Activated CD4-positive, alpha-beta T cell treated with anti-CD3 and anti-CD28 coated beads, Interleukin-2, Interleukin-4, amounts not matched to agents 100 ng/mL and 50 ng/mL, durations not matched to agents 16 hours and 8 hours (primary cell): ENCODE measurements around the gene CLCN3.
"Not testable (repeated sequence)": the region's sequence is repeated elsewhere in the genome, so short reads cannot be mapped to it uniquely, and the experiment has no call there.

Source experiments
- DNase-seq: peaks from one replicate; pipeline ENCODE4 v3.0.0-alpha.2; 2020; ENCODE audit warnings: low spot score

The CLCN3 gene

DNA sequence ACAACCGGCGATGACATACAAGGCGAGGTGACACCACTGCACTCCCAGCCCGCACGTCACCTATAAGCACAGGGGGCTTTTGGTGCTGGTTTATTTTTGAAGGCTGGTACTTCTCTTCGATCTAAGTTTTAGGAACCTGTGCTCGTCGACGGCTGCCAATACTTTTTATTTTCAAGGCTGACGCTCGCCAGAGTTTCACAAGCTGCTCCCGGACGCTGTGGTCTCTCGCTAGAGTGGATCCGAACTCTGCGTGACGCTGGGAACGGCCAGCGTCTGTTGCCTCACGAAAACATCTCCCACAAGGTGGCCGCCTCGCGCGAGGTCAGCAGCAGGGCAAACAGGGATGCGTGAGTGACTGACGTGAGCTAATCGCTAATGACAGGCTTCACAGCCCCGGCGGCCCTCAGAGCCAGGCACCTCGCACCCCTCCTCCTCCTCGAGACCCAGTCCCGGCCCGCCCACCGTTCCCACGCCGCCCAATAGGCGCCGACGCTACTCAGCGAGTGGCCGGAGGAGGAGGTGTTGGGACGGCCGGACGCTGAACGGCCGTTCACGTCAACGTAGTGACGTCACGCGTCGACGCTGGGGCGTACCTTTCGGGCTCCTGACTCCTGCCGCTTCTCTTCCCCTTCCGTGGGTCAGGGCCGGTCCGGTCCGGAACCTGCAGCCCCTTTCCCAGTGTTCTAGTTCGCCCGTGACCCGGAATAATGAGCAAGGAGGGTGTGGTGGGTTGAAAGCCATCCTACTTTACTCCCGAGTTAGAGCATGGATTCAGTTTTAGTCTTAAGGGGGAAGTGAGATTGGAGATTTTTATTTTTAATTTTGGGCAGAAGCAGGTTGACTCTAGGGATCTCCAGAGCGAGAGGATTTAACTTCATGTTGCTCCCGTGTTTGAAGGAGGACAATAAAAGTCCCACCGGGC is at the start of gene CLCN3:
TSS of gene CLCN3 (plus strand) at position 621 of the 922 bp plus-strand sequence. CDS start 15,351 bp downstream, outside the sequence.
- peak; percentile 96 for DNase-seq

DNA sequence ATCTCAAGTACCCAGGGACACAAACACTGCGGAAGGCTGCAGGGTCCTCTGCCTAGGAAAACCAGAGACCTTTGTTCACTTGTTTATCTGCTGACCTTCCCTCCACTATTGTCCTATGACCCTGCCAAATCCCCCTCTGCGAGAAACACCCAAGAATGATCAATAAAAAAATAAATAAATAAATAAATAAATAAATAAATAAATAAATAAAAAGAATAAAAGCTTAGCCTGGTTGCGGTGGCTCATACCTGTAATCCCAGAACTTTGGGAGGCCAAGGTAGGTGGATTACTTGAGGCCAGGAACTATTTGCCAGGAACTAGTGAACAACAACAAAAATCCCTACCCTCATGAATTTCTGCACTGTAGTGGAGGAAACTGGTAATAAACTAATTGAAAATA is 49.4 kb upstream of the CLCN3 start:
- not testable (repeated sequence) for DNase-seq

DNA sequence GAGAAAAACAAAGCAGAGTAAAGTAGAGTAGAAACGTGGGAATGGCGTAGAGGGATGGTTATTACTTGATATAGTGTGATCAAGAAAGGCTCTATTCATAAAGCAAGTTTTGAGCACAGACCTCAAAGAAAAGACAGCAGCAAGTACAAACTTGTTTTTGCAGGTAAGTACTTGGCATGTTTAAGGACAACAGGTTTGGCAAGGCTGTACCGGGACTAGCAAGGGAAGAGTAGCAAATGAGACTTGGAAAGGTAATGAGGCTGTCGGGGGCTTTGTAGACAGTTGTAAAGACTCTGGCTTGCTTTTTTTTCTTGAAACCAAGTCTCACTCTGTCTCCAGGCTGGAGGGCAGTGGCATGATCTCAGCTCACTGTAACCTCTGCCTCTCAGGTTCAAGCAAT is 48.9 kb upstream of the CLCN3 start:
- DNase-seq = no peak

DNA sequence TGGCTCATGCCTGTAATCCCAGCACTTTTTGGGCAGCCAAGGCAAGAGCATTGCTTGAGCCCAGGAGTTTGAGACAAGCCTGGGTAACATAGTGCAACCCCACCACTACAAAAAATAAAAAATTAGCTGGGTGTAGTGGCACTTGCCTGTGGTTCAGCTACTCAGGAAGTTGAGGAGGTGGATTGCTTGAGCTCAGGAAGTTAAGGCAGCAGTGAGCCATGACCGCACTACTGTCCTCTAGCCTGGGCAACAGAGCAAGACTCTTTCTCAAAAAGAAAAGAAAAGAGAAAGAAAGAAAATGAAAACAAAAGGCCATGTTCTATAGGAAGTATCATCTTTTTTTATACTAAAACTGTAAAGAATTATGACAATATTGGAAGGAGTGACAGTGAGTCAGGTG is 46.5 kb upstream of the CLCN3 start:
- no peak for DNase-seq

DNA sequence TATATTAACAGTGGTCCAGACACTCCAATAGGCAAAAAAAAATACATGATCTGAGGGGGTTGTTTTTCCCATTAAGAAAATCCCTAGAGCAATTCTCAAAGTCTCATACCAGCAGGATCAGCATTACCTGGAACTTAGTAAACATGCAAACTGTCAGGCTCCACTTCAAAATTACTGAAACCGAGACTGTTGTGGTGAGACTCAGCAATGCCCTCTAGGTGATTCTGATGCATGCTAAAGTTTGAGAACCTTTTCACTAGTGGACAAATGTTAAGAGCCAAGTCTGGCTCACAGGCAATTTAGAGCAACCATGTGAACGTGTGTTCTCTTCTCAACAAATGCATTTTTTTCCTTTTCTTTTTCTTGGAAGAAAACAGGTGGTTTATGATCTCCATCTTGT is 38.2 kb upstream of the CLCN3 start:
- DNase-seq = peak; percentile 49

DNA sequence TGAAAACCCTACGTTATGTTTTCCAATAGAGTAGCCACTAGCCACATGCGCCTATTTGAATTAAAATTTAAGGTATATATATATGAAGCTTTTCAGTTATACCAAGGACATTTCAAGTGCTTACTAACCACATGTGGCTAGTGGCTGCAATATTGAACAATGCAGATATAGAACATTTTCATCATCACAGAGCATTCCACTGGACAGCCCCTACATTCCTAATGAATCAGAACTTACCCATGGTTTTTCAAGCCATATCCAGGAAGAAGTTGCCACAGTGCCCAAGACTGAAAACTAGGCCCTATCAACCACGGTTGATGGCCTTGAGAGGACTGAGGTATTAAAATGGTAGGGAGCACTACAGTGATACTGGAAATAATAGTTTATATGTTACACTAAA is 37.7 kb upstream of the CLCN3 start:
- no peak for DNase-seq

DNA sequence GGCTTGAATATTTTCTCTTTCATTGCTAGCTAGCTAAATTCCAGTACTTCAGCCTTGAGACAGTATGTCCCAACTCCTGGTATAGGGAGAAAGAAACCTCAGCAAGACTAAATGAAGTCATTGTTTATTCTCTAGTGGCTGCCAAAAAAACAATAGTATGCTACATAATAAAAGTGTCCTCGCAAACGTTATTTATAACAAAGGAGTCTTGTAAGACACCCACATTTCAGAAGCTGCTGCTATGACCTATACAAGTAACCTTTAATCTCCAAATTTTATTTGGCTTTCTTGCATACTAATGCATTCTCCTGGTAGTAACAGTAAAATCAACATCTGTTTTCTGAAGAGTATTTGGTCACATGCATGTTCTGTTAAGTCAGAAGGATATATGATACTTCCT is 36.8 kb upstream of the CLCN3 start:
- DNase-seq = no peak

DNA sequence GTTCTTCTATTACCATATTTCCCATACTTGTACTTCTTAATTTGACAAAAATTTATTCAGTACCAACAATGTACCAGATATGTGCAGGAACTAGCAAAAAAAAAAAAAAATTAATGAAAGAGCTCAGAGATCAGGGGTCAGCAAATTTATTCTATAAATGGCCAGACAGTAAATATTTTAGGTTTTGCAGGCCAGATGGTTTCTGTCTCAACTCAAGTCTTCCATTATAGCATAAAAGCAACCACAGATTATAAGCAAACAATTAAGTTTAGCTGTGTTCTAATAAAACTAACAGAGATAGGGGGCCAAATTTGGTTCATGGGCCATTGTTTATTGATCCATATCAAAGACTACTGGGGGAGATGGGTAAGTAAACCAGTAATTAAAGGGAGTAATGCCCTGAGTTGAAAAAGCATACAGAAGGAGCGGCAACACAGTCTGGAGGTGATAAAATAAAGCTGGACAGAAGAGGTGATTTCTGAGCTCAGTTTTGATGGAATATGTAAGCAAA is 27.3 kb upstream of the CLCN3 start:
- DNase-seq = no peak

DNA sequence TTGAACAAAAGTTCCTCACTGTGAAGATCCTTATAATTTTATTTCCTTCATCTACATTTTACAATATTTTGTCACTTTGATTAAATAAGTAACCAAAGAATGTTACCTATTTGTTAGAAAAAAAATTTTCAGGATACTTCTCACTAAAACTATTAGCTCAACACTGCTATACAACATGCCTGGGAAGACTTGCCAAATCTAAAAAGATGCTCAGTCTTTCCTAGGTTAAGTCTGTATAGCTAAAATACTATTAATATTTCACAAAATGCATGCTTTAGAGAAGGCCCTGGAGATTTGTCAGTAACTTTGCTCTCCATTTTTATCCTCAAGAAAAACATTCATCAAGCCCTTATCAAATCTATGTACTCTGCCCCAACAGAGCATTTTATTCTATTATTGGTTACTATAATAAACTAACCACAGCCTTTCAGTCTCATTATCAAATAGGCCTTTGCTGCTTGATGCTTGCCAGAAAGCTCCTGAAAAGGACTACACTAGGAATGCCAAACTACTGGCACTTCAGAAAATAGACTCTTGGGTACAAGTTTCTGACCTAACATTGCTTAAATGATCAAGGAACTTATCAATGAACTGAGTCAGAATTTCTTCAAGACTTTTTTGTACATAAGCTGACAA is 25.7 kb upstream of the CLCN3 start:
- no peak for DNase-seq

DNA sequence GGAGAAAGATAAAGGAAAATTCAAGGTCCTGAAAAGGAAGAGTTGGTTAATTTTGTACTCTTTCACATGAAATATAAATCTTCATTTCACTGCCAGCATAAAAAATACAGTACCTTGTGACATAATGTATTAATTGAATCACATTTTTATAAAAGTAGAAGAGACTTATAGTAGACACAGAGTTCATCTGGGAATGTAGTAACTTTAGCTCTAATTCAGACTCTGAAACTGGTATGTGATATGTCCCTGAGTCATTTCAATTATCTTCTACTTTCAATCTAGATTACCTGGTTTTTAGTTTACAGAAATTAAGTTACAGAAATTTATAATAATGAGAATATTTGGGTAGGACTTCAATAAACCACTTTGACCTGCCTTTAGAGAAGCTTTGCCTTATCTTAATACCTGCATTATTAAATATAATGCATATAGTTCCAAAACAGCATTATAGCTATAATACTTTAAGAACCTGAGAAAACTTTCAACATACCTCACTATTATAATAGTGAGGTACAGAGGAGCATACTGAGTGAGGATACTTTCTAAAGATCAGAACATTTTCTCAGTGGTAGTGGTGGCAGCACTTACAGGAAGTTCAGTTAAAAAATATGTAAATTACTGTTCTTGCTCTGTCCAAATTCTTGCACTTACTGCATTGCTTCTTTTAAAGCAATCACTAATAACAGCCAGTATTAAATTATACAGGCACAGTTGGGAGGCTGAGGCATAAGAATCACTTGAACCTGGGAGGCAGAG is 19.2 kb upstream of the CLCN3 start:
- DNase-seq = no peak

DNA sequence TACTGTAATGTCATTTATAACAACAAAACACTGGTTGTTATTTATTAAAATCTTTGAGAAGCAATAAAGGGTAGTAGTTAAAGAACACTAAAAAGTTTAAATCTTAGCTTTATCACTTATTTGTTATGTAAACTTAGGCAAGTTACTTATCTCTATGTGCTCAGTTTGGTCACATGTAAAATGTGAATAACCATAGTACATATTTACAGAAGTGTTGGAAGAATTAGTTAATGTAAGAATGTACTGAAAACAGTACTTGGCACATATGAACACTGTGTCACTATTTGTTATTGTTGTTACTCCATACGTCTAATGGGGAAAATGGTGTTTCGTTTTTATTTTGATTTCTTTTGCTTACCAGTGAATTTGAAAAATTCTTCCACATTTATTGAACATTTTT is 17.1 kb upstream of the CLCN3 start:
- no peak for DNase-seq

DNA sequence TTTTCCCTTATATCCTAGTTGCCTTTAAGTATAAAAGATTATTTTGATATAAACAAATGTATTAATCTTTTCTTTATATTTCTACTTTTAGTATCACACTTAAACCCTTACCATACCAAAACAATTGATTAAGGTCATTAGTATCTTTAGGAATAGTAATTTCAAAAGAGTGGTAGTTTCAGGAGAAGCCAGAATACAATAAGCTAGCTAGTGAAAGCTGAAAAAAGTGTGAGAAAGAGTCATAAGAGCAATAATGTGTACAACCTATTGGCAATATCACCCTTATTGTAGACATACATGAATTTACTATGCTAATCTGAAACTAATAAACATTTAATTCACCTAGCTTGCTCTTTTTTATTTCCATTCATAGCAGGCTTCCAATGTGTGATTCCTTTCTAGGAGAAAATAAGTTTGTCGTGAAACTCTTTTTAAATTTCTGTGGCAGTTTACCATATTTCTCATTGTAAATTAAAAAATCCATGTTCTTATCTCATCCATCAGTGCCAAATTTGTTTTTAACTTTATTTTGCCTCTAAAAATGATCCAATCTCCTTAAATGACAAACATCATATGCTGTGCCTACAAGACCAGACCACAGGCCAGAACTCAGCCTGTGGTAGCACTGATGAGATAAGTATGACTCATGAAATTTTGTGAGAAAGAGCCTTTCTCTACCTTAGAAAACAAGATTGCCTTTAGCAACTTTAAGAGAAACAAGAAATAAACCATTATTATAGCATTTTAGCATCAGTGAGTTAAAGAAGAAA is 16.1 kb upstream of the CLCN3 start:
- DNase-seq = peak; percentile 65

DNA sequence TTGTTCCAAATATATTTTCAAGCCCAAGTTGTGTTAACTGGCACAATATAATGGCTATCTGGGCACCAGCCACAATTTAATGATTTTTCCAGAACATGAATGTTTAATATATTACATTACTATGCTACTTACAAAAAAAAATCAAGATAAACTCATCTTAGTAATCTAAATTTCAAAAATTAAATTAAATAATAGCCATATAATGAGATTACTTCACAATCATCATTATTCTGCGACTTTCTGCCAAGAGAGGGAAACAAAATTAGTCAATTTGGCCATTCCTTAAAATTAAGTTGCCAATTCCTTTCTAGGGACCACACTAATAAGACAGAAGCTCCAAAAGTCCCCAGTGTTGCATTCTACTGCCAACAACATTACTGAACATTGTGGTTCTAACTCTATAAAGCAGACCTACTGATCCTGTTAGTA is 15.5 kb upstream of the CLCN3 start:
- DNase-seq = no peak

DNA sequence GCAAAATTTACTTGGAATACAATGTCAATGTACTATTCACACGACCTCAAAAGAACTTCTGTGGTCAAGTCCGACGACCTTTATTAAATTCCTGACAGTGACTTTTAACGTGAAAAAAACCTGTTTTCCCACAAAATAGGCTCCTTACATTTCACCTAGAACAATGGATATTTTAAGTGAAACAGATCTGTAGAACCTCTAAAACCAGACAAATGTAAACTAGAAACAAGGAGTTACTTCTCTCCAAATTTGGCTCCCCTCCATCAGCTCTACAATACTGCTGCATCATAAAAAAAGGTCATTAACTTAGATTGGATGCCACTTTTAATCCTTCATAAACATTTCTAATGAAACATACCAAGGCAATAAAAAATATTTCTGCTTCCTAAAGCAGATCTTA is 9.2 kb upstream of the CLCN3 start:
- no peak for DNase-seq

DNA sequence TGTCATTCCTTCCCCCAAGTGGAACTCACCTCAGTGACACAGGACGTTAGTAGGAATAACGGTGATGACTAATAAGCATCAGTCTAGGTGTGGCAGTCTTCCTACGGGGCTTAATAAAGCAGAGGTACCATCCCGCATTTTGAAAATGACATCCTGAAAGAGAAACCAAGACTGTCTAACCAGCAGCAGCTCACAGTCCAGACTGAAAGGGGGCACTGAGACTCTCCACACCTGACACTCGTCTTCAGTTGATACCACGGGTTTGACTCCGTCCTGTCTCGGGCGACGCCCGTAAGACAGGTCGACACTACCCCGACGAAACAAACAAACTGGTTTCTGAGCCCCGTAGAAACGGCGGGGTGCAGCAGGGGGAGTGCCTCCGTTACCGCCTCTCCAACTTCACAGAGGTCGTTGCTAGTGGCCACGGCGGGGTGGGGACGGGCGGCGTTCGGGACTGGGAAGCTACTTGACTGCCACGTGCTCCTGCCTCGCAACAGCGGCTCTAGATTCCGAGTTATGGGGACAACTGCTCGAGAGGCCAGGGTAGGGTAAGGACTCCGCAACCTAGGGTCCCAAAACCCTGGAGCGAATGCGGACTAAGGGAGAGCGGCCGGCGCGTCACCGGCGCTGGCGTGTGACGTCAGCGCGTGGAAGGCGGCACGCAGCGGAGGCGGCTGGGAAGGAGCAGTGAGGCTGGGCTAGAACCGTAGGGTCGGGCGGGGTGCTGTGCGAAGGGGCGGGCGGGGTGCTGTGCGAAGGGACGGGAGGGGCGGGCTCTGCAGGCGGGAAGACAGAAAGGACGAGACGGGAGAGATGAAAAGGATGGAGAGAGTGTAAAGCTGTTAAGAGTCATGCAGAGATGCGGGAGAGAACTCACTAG is 8.1 kb upstream of the CLCN3 start, which contains the start of gene NEK1:
TSS of gene NEK1 (minus strand) at position 593 of the 880 bp plus-strand sequence. CDS start 9,953 bp downstream, outside the sequence.
- peak; percentile 91 for DNase-seq

DNA sequence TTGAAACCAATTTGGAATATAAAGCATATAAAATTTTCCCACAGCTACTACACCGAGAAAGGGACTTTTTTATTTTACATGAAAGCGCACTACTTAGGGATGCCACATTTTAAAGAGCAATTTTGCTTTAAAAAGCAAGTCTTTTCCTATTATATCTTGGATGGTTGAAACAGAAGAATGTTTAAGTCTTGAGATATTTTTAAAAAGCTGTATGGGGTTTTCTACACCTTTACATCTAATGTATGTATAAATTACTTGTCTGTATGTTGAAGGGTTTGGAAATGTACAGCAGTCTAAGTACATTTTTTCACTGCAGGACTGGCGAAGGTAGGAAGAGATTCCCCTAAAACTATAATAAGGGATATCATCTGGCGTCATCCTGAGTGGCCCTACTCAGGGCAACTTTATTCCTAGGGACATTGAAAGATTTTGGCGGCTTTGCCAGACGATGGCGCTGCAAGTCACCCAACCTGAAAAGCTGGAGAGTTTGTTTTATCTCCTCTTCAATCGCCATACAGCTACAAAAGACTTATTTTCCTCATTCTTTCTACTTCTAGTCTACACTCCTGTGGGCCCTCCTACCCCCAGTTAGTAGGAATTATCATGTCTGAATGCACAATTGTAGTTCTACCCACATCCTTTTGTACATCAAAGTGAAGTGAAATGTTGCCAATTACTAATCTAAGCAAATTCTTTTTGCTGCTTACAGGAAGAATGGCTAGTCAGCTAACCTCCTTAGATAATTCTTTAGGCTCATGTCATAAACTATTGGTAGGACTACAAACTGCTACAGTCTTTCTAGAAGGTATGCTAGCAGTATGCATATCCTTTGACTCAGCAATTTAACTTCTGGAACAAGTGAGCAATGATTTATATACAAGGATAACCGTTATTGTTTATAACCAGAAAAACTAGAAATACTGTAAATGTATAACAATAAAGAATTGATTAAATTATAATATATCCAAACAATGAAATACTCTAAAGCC is 7.2 kb upstream of the CLCN3 start:
- peak; percentile 74 for DNase-seq

DNA sequence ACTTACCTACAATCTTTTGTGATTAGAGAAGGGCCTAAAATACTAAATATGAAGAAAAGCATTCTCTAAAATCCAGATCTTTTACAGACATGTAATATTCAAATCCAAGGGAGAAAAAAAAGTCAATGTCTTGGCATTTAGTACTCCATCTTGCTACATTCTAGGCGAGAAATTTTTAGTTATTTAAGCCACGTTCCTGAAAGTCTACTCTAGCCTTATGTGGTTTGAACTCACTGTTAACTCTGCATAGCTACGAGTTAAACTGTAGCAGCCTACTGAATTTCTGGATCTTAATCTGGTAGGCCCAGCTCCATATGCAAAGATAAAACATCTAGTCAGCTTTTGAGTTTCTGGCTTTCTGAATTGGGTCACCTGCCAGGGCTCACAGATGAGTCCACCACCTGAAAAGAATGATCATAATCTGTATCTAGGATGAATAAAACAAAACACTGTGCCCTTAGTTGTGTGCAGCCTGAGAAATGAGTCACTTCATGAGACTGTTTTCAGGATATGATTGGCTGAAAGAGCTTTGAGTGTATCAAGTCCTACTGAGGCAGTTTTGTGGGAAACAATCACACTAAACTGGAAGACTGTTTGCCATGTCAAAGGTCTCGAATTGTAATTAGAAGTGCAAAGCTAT is 4.8 kb upstream of the CLCN3 start:
- DNase-seq = peak; percentile 73

DNA sequence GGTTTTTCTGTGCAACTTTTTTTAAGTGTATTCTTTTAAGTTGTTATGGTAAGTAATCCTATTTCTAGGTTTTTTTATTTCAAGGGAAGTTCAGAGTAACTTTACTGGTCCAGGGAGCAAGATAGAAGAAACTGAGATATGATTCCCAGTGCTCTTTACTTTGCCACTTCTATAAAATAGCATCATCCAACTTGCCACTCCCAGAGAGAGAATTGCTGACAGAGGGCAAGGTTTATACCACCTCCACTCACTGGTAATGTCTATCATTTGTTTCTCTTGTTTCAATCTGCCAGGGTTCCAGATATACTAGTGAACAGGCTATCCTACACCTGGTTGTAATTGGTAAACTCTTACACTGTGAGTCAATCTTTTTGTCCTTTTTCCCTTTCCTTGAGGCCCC is 3.5 kb upstream of the CLCN3 start:
- DNase-seq = no peak

DNA sequence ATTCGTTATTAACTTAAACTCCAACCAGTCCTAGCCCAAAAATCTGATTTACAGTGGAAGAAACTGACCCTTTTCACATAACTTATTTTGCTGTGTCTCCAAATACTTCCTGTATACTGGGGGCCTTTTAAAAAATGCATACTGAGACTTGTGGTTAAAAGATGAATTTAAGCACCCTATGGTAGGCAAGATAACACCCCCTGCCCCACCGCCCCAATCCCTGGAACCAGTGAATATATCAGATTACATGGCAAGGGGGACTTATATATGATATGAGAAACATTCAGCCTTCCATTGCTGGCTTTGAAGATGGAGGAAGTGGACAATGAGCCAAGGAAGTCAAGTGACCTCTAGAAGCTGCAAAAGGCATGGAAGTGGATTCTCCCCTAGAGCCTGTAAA is 3.1 kb upstream of the CLCN3 start:
- DNase-seq = no peak
